Measurements from ENCODE around the gene SLC44A1.
"Not testable (repeated sequence)": the region's sequence is repeated elsewhere in the genome, so short reads cannot be mapped to it uniquely, and the experiment has no call there.

Gene SLC44A1

DNA sequence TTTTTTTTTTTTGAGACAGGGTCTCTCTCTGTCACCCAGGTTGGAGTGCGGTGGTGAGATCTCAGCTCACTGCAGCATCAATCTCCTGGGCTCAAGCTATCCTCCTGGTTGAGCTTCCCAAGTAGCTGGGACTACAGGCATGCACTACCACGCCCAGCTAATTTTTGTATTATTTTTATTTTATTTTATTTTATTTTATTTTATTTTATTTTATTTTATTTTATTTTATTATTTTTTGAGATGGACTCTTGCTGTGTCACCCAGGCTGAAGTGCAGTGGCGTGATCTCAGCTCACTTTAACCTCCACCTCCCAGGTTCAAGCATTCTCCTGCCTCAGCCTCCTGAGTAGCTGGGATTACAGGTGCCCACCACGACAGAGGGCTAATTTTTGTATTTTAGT, 12.1 kb downstream of the SLC44A1 start:
- H3K9me3 ChIP-seq (ENCODE audit: control extremely low read depth in 1 of 5, control insufficient read depth in 4 of 5, insufficient read depth in 2 of 5, low read depth in 1 of 5, low read length in 4 of 5); POLR2A ChIA-PET; H3K4me3 ChIP-seq (ENCODE audit: control insufficient read depth in 1 of 7, extremely low read depth in 1 of 7, insufficient read depth in 4 of 7, low read depth in 2 of 7, low read length in 6 of 7); H3K36me3 ChIP-seq (ENCODE audit: control insufficient read depth in 4 of 4, insufficient read depth in 4 of 4, low read length in 3 of 4); H3K27ac ChIP-seq (ENCODE audit: insufficient read depth in 1 of 2, low read depth in 1 of 2, low read length in 2 of 2, poor library complexity in 1 of 2, severe bottlenecking in 2 of 2); H3K27me3 ChIP-seq (replicated peaks in 2 of 5; ENCODE audit: control insufficient read depth in 4 of 5, insufficient read depth in 5 of 5, low read length in 4 of 5); DNase-seq; CTCF ChIA-PET: not testable (repeated sequence)
- H3K4me1 ChIP-seq (ENCODE audit: control extremely low read depth in 1 of 4, control insufficient read depth in 4 of 4, insufficient read depth in 4 of 4, low read length in 3 of 4) = peaks cover 0 to 19% (median 16%) of the 10 kb centered on the region in 4 experiments
- WGBS (ENCODE audit: insufficient coverage) = no CpG with 5 or more reads among the region's 4 CpGs

DNA sequence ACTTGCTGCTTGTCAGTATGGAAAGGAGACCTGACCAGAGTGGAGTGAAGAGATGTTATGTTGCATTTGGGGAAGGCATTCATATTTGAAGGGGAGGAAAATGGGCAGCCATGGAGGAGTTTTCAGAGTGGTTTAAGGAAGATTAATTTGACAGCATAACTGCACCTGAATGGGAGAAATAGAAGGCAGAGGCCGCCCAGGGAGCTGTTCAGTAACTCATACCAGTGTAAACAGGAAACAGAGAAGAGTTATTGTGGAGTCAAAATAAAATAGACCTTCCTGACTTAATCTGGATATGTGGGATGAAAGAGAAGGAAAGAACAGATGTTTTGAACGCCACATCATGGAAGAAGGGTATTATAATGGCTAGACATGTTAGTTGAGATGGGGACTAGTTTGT, 13.4 kb downstream of the SLC44A1 start:
- POLR2A ChIA-PET = no interaction called here
- Histone ChIP-seq H3K36me3 (ENCODE audit: control insufficient read depth in 4 of 4, insufficient read depth in 4 of 4, low read length in 3 of 4) (no peaks in the 10 kb centered on the region), H3K27me3 (replicated peaks in 2 of 5; ENCODE audit: control insufficient read depth in 4 of 5, insufficient read depth in 5 of 5, low read length in 4 of 5) (no peaks in the 10 kb centered on the region), H3K27ac (ENCODE audit: insufficient read depth in 1 of 2, low read depth in 1 of 2, low read length in 2 of 2, poor library complexity in 1 of 2, severe bottlenecking in 2 of 2) (no peak overlapping the region), H3K4me1 (ENCODE audit: control extremely low read depth in 1 of 4, control insufficient read depth in 4 of 4, insufficient read depth in 4 of 4, low read length in 3 of 4) (peaks cover 0 to 19% (median 16%) of the 10 kb centered on the region in 4 experiments), H3K4me3 (ENCODE audit: control insufficient read depth in 1 of 7, extremely low read depth in 1 of 7, insufficient read depth in 4 of 7, low read depth in 2 of 7, low read length in 6 of 7) (no peak overlapping the region), H3K9me3 (ENCODE audit: control extremely low read depth in 1 of 5, control insufficient read depth in 4 of 5, insufficient read depth in 2 of 5, low read depth in 1 of 5, low read length in 4 of 5) (no peaks in the 10 kb centered on the region)
- WGBS (ENCODE audit: insufficient coverage) = 95% methylated on average over 2 of the region's 2 CpGs
- CTCF ChIA-PET = no interaction called here
- no peak for DNase-seq

DNA sequence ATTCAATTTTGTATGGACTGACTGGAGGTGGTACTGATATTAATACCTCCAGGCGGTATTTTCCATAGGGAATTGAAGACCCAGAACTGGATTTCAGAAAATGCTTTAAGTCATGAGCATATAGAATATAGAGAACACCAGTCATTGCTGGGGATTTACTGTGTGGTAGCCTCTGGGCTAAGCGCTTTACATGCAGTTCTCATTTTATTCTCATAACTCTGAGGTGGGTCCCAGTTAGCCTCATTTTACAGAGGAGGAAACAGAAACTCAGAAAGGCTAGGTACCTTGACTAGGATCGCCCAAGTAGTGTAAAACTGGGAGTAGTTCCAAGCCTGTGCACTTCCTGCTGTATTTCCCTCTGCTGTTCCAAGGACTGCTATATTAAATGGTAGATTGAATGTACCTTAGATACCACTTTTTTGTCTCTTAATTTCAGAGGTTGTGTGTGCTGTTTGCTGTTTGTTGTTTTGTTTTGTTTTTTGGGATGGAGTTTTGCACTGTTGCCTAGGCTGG, 13.8 kb downstream of the SLC44A1 start:
- POLR2A ChIA-PET = no interaction called here
- H3K27me3 ChIP-seq (replicated peaks in 2 of 5; ENCODE audit: control insufficient read depth in 4 of 5, insufficient read depth in 5 of 5, low read length in 4 of 5) = no peaks in the 10 kb centered on the region
- H3K36me3 ChIP-seq (ENCODE audit: control insufficient read depth in 4 of 4, insufficient read depth in 4 of 4, low read length in 3 of 4) = no peaks in the 10 kb centered on the region
- H3K27ac ChIP-seq (ENCODE audit: insufficient read depth in 1 of 2, low read depth in 1 of 2, low read length in 2 of 2, poor library complexity in 1 of 2, severe bottlenecking in 2 of 2) = no peak overlapping the region
- CTCF ChIA-PET = no interaction called here
- 67% methylated on average over 2 of the region's 3 CpGs for WGBS (ENCODE audit: insufficient coverage)
- H3K4me1 ChIP-seq (ENCODE audit: control extremely low read depth in 1 of 4, control insufficient read depth in 4 of 4, insufficient read depth in 4 of 4, low read length in 3 of 4) = peaks cover 0 to 19% (median 16%) of the 10 kb centered on the region in 4 experiments
- no peaks in the 10 kb centered on the region for H3K9me3 ChIP-seq (ENCODE audit: control extremely low read depth in 1 of 5, control insufficient read depth in 4 of 5, insufficient read depth in 2 of 5, low read depth in 1 of 5, low read length in 4 of 5)
- H3K4me3 ChIP-seq (ENCODE audit: control insufficient read depth in 1 of 7, extremely low read depth in 1 of 7, insufficient read depth in 4 of 7, low read depth in 2 of 7, low read length in 6 of 7) = no peak overlapping the region
- DNase-seq = no peak

DNA sequence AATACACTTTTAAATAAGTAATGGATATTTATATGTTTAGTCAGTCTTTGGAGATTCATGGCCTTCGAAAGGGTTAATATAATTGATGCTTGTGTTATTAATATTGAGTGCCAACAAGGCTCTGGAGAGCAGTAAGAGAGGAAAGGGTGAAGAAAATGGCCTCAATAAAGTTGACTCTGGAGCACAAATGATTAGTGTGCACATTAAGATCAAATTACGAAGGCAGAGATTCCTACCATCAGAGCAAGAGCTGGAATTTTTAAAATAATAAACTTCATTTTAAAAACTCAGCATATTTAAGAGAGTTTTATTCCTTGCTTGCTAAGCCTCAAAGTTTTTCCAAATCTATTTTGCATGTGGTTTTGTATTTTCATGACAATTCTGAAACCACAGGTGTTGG, 14.8 kb downstream of the SLC44A1 start:
- ChIA-PET POLR2A (no interaction called here), CTCF (no interaction called here)
- Histone ChIP-seq H3K4me1 (ENCODE audit: control extremely low read depth in 1 of 4, control insufficient read depth in 4 of 4, insufficient read depth in 4 of 4, low read length in 3 of 4) (peaks cover 0 to 21% (median 16%) of the 10 kb centered on the region in 4 experiments), H3K4me3 (ENCODE audit: control insufficient read depth in 1 of 7, extremely low read depth in 1 of 7, insufficient read depth in 4 of 7, low read depth in 2 of 7, low read length in 6 of 7) (no peak overlapping the region), H3K27ac (ENCODE audit: insufficient read depth in 1 of 2, low read depth in 1 of 2, low read length in 2 of 2, poor library complexity in 1 of 2, severe bottlenecking in 2 of 2) (no peak overlapping the region), H3K9me3 (ENCODE audit: control extremely low read depth in 1 of 5, control insufficient read depth in 4 of 5, insufficient read depth in 2 of 5, low read depth in 1 of 5, low read length in 4 of 5) (no peaks in the 10 kb centered on the region), H3K27me3 (replicated peaks in 2 of 5; ENCODE audit: control insufficient read depth in 4 of 5, insufficient read depth in 5 of 5, low read length in 4 of 5) (no peaks in the 10 kb centered on the region), H3K36me3 (ENCODE audit: control insufficient read depth in 4 of 4, insufficient read depth in 4 of 4, low read length in 3 of 4) (no peaks in the 10 kb centered on the region)
- WGBS (ENCODE audit: insufficient coverage) = 100% methylated on average over 1 of the region's 2 CpGs
- DNase-seq = no peak

- ChIA-PET POLR2A (no interaction called here), CTCF (interaction anchor here (0.6 kb wide), 1 partner anchor 156 kb away, joined by 4 read pairs; no protein-coding TSS in a partner anchor)
- H3K4me1 ChIP-seq (ENCODE audit: control extremely low read depth in 1 of 4, control insufficient read depth in 4 of 4, insufficient read depth in 4 of 4, low read length in 3 of 4) = peaks cover 0 to 24% (median 16%) of the 10 kb centered on the region in 4 experiments
- no peak overlapping the region for H3K27ac ChIP-seq (ENCODE audit: insufficient read depth in 1 of 2, low read depth in 1 of 2, low read length in 2 of 2, poor library complexity in 1 of 2, severe bottlenecking in 2 of 2)
- H3K9me3 ChIP-seq (ENCODE audit: control extremely low read depth in 1 of 5, control insufficient read depth in 4 of 5, insufficient read depth in 2 of 5, low read depth in 1 of 5, low read length in 4 of 5) = no peaks in the 10 kb centered on the region
- no peak for DNase-seq
- peak overlapping the region in 1 of 7 experiments; percentile 2 for H3K4me3 ChIP-seq (ENCODE audit: control insufficient read depth in 1 of 7, extremely low read depth in 1 of 7, insufficient read depth in 4 of 7, low read depth in 2 of 7, low read length in 6 of 7)
- H3K36me3 ChIP-seq (ENCODE audit: control insufficient read depth in 4 of 4, insufficient read depth in 4 of 4, low read length in 3 of 4) = no peaks in the 10 kb centered on the region
- no peaks in the 10 kb centered on the region for H3K27me3 ChIP-seq (replicated peaks in 2 of 5; ENCODE audit: control insufficient read depth in 4 of 5, insufficient read depth in 5 of 5, low read length in 4 of 5)
Measured at GRCh38 chr9:105259731-105260612, 15.5 kb downstream of the SLC44A1 start.

DNA sequence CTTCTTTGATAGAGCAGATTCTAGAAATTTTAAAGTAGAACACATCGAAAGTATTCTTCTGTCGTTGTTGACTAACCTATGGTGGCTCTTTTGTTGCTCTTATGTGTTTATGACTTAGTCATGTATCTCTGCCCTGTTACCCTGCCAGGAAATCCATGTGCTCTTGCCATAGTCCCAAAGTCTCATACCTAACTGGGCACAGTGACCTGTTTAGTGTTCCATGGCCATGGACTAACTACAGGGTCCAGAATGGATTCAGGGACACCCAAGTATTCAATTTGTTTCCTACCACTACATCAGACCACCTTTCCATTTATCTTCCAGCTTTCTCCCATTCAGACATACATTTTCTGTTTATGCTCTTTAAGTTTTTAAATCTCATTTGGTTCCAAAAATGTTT, 18.0 kb downstream of the SLC44A1 start:
- WGBS (ENCODE audit: insufficient coverage) = 100% methylated on average over 2 of the region's 2 CpGs
- H3K4me3 ChIP-seq (ENCODE audit: control insufficient read depth in 1 of 7, extremely low read depth in 1 of 7, insufficient read depth in 4 of 7, low read depth in 2 of 7, low read length in 6 of 7) = no peak overlapping the region
- ChIA-PET POLR2A (no interaction called here), CTCF (interaction anchor here (1.2 kb wide), 1 partner anchor 153 kb away, joined by 3 read pairs; no protein-coding TSS in a partner anchor)
- H3K9me3 ChIP-seq (ENCODE audit: control extremely low read depth in 1 of 5, control insufficient read depth in 4 of 5, insufficient read depth in 2 of 5, low read depth in 1 of 5, low read length in 4 of 5) = peaks cover 0 to 6% (median 0%) of the 10 kb centered on the region in 5 experiments
- H3K36me3 ChIP-seq (ENCODE audit: control insufficient read depth in 4 of 4, insufficient read depth in 4 of 4, low read length in 3 of 4) = no peaks in the 10 kb centered on the region
- peaks cover 0 to 23% (median 13%) of the 10 kb centered on the region in 4 experiments for H3K4me1 ChIP-seq (ENCODE audit: control extremely low read depth in 1 of 4, control insufficient read depth in 4 of 4, insufficient read depth in 4 of 4, low read length in 3 of 4)
- no peak for DNase-seq
- H3K27me3 ChIP-seq (replicated peaks in 2 of 5; ENCODE audit: control insufficient read depth in 4 of 5, insufficient read depth in 5 of 5, low read length in 4 of 5) = no peaks in the 10 kb centered on the region
- no peak overlapping the region for H3K27ac ChIP-seq (ENCODE audit: insufficient read depth in 1 of 2, low read depth in 1 of 2, low read length in 2 of 2, poor library complexity in 1 of 2, severe bottlenecking in 2 of 2)

DNA sequence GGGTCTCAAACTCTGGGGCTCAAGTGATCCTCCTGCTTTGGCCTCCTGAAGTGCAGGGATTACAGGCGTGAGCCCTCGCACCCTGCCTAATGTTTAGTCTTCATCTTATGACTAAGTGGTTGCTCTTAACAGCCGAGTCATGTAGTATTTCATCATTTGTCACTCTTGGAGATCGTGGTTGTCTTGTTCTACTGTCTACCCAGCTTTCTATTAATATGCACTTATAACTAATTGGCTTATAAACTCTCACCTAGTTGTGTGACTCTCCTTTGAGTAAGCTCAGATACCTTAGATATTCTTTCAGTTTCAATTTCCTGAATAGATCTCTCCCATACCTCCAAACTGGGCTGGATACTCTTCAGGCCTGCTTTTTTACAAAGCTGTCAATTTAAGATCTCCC, 19.9 kb downstream of the SLC44A1 start:
- H3K36me3 ChIP-seq (ENCODE audit: control insufficient read depth in 4 of 4, insufficient read depth in 4 of 4, low read length in 3 of 4) = no peaks in the 10 kb centered on the region
- H3K9me3 ChIP-seq (ENCODE audit: control extremely low read depth in 1 of 5, control insufficient read depth in 4 of 5, insufficient read depth in 2 of 5, low read depth in 1 of 5, low read length in 4 of 5) = peaks cover 0 to 6% (median 0%) of the 10 kb centered on the region in 5 experiments
- no peaks in the 10 kb centered on the region for H3K27me3 ChIP-seq (replicated peaks in 2 of 5; ENCODE audit: control insufficient read depth in 4 of 5, insufficient read depth in 5 of 5, low read length in 4 of 5)
- ChIA-PET CTCF (no interaction called here), POLR2A (no interaction called here)
- peak in 1 of 3 donors; percentile 33 for DNase-seq
- no peak overlapping the region for H3K27ac ChIP-seq (ENCODE audit: insufficient read depth in 1 of 2, low read depth in 1 of 2, low read length in 2 of 2, poor library complexity in 1 of 2, severe bottlenecking in 2 of 2)
- no peak overlapping the region for H3K4me3 ChIP-seq (ENCODE audit: control insufficient read depth in 1 of 7, extremely low read depth in 1 of 7, insufficient read depth in 4 of 7, low read depth in 2 of 7, low read length in 6 of 7)
- peaks cover 0 to 13% (median 2%) of the 10 kb centered on the region in 4 experiments for H3K4me1 ChIP-seq (ENCODE audit: control extremely low read depth in 1 of 4, control insufficient read depth in 4 of 4, insufficient read depth in 4 of 4, low read length in 3 of 4)
- WGBS (ENCODE audit: insufficient coverage) = 70% methylated on average over 3 of the region's 4 CpGs

Data from common myeloid progenitor, CD34-positive (primary cell).